ENCODE measurements around the gene SYNE2.

DNA sequence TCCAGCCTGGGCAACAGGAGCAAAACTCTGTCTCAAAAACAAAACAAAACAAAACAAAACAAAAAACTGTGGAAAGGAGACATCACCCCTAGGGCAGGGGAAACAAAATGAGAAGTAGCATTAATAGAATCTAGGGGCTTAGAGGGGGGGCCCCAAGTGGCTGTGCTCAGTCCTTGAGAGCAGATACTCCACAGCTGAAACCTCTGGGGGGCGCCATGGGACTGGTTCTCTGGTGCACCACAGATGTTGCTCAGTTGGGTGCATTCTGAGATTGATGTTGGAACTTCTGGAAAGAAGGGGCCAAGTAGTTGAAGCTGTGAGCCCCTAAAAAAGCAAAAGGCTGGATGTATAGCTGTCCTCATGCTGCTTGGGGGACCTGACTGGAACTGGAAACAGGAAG, 11.8 kb upstream of the SYNE2 start:
- TF ChIP-seq, protein P1, sequence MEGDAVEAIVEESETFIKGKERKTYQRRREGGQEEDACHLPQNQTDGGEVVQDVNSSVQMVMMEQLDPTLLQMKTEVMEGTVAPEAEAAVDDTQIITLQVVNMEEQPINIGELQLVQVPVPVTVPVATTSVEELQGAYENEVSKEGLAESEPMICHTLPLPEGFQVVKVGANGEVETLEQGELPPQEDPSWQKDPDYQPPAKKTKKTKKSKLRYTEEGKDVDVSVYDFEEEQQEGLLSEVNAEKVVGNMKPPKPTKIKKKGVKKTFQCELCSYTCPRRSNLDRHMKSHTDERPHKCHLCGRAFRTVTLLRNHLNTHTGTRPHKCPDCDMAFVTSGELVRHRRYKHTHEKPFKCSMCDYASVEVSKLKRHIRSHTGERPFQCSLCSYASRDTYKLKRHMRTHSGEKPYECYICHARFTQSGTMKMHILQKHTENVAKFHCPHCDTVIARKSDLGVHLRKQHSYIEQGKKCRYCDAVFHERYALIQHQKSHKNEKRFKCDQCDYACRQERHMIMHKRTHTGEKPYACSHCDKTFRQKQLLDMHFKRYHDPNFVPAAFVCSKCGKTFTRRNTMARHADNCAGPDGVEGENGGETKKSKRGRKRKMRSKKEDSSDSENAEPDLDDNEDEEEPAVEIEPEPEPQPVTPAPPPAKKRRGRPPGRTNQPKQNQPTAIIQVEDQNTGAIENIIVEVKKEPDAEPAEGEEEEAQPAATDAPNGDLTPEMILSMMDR (IDR thresholded peaks at IDR 0.05): no peak
- TF ChIP-seq POLR2A (IDR thresholded peaks at IDR 0.05): no peak
